WERI-Rb-1 (cell line): Measurements from ENCODE around the gene RNF146.
"Not testable (repeated sequence)": the region's sequence is repeated elsewhere in the genome, so short reads cannot be mapped to it uniquely, and the experiment has no call there.

Experiments used
- DNase-seq: peaks from one replicate; pipeline ENCODE4 v3.0.0-alpha.2; 2020
- H3K27ac ChIP-seq: fragments of 250-450 bp; sonication (Bioruptor Pico); 2 replicates; pipeline ENCODE4 v1.5.1; 2020; ENCODE audit warnings: mild to moderate bottlenecking, moderate library complexity
- H3K27me3 ChIP-seq: fragments of 250-450 bp; sonication (Bioruptor Pico); 2 replicates; pipeline ENCODE4 v1.5.1; 2021; ENCODE audit warnings: mild to moderate bottlenecking, low read depth, moderate library complexity; ENCODE audit not compliant: insufficient read depth, severe bottlenecking
- H3K36me3 ChIP-seq: fragments of 250-450 bp; sonication (Bioruptor Pico); 2 replicates; pipeline ENCODE4 v1.5.1; 2020; ENCODE audit warnings: mild to moderate bottlenecking, moderate library complexity
- H3K4me3 ChIP-seq: 2 replicates; pipeline ENCODE4 v1.5.1; 2011; ENCODE audit warnings: low read depth, mild to moderate bottlenecking, control low read depth, low read length
- H3K9me3 ChIP-seq: fragments of 250-450 bp; sonication (Bioruptor Pico); 2 replicates; pipeline ENCODE4 v1.5.1; 2021; ENCODE audit warnings: mild to moderate bottlenecking, moderate library complexity; ENCODE audit not compliant: severe bottlenecking
- CTCF ChIP-seq: IDR thresholded peaks from 2 replicates; pipeline ENCODE4 v1.5.1; 2011; ENCODE audit warnings: low read depth, mild to moderate bottlenecking, control low read depth, inconsistent platforms, low read length

Gene RNF146

GRCh38 chr6:127266178-127266891 is at the start of gene RNF146:
Gene RNF146, plus strand, starts transcription at chr6:127266864. Its CDS starts 13,475 bp downstream, at chr6:127280339.
- Histone ChIP-seq H3K27me3 (no peaks in the 10 kb centered on the region), H3K27ac (peak within 1 kb of the TSS; percentile 93), H3K9me3 (no peaks in the 10 kb centered on the region), H3K36me3 (peaks cover 3% of the 10 kb centered on the region), H3K4me3 (peak within 1 kb of the TSS; percentile 63)
- TF ChIP-seq CTCF: peak; percentile 69
- DNase-seq: peak; percentile 78

- DNase-seq: no peak
- Histone ChIP-seq H3K4me3 (no peak overlapping the region), H3K27me3 (no peaks in the 10 kb centered on the region), H3K36me3 (no peaks in the 10 kb centered on the region), H3K9me3 (no peaks in the 10 kb centered on the region), H3K27ac (no peak overlapping the region)
- no peak for TF ChIP-seq CTCF
Measured at GRCh38 chr6:127219869-127220268, 46.8 kb upstream of the RNF146 start.

- no peaks in the 10 kb centered on the region for H3K36me3 ChIP-seq
- H3K9me3 ChIP-seq: no peaks in the 10 kb centered on the region
- DNase-seq: no peak
- no peaks in the 10 kb centered on the region for H3K27me3 ChIP-seq
- no peak overlapping the region for H3K27ac ChIP-seq
- no peak for TF ChIP-seq CTCF
- no peak overlapping the region for H3K4me3 ChIP-seq
Measured at GRCh38 chr6:127221201-127221600, 45.5 kb upstream of the RNF146 start.

- H3K36me3 ChIP-seq: no peaks in the 10 kb centered on the region
- no peaks in the 10 kb centered on the region for H3K9me3 ChIP-seq
- no peak for TF ChIP-seq CTCF
- H3K27ac ChIP-seq: no peak overlapping the region
- DNase-seq: no peak
- no peaks in the 10 kb centered on the region for H3K27me3 ChIP-seq
- H3K4me3 ChIP-seq: no peak overlapping the region
Measured at GRCh38 chr6:127222418-127222817, 44.2 kb upstream of the RNF146 start.

GRCh38 chr6:127225497-127225896 is 41.2 kb upstream of the RNF146 start:
- H3K4me3 ChIP-seq: no peak overlapping the region
- H3K27ac ChIP-seq: no peak overlapping the region
- DNase-seq: no peak
- no peaks in the 10 kb centered on the region for H3K36me3 ChIP-seq
- TF ChIP-seq CTCF: no peak
- no peaks in the 10 kb centered on the region for H3K9me3 ChIP-seq
- no peaks in the 10 kb centered on the region for H3K27me3 ChIP-seq

GRCh38 chr6:127233819-127234218 is 32.8 kb upstream of the RNF146 start:
- not testable (repeated sequence) for H3K4me3 ChIP-seq, H3K27ac ChIP-seq, H3K9me3 ChIP-seq, H3K27me3 ChIP-seq, DNase-seq, H3K36me3 ChIP-seq
